ENCODE measurements around the gene RAI1.

The RAI1 gene

GRCh38 chr17:17682293-17682736, 1.1 kb downstream of the RAI1 start:
- no peak for TF ChIP-seq CTCF (IDR thresholded peaks at IDR 0.05)

GRCh38 chr17:17682737-17683680, 1.8 kb downstream of the RAI1 start:
- TF ChIP-seq CTCF (IDR thresholded peaks at IDR 0.05) = no peak

DNA sequence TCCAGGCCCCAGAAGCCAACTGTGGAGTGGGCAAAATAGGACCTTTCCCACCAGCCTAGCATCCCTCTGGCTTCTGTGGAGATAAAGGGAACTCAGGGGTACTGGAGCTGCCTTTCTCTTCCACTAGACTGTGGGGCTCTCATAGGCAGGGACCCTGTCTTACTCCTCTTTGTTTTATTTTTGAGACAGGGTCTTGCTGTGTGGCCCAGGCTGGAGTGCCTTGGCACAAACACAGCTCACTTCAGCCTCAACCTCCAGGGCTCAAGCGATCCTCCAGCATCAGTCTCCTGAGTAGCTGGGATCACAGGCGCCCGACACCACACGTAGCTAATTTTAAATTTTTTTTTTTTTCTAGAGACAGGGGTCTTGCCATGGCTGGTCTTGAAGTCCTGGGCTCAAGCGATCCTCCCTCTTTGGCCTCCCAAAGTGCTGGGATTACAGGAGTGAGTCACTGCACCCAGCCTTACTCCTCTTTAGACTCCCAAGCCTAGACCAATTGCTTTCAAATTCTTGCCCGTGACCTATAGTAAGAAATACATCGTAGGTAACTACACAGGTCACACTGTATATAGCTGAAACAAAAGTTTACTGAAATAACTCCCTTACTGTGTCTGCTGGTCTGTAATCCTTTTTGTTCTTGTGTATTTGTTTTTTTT, 2.6 kb downstream of the RAI1 start:
- TF ChIP-seq CTCF (IDR thresholded peaks at IDR 0.05) = no peak

DNA sequence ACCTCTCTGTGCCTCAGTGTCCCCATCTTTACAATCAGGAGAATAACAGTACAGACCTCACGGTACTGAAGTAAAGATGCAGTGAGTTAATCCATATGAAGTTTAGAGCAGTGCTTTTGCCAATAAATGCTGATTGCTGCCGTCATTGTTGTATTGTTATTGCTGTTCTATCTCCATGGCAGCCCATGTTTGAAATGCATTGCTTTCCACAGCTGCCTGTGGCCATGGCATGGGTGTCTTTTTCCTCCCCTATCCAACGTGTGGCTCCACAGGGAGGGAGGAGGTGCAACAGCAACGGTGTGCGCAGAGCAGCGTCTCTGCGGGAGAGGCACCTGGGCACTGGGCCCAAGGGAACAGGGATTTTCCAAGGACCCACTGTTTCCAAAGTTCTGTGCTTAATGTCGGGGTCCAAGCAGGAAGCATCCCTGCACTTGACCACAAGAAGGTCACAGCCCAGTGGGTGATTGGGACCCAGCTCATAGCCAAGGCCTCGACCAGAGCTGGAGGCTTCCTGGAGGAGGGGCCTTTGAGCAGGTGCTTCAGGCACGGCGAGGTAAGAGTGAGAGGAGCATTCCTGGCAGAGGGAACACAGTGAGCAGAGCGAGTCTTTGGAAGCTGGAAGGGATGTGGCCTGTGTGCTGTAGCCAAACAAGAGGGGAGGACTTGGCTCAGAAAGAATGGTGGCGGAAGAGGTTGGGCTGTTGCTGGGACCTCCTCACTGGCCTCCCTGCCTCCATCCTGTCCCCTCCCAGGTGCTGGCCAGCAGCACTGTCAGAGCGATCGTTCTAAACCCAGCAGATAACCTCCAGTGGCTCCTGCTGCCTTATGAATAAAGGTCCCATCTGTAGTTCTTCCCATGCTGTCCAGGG, 3.9 kb downstream of the RAI1 start:
- TF ChIP-seq CTCF (IDR thresholded peaks at IDR 0.05) = no peak

DNA sequence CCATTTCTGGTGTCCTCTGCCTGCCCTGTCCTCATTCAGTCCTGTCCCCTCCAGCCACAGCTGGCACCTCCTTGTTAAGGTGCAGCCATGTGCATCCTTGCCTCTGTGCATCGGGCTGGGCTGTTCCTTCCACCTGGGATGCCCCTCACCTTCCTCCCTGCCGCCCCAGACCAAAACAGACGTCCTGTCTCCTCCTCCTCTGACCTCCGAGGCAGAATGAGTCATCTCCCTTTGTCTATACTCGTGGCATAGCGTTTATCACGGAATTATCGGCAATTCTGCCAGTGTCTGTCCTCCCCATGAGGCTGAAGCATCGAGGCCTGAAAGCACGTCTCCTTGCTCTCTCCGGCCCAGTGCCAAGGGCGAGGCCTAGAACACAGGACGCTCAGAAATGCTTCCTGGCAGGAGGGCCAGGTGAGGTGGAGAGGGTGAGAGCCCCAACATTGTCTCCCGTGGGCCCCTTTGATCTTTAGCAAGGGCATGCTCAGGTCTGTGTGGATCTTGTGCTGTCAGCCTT, 4.6 kb downstream of the RAI1 start:
- no peak for TF ChIP-seq CTCF (IDR thresholded peaks at IDR 0.05)

GRCh38 chr17:17689312-17689711, 8.1 kb downstream of the RAI1 start:
- no peak for TF ChIP-seq CTCF (IDR thresholded peaks at IDR 0.05)

Measured in LNCAP (cell line).